Esophagus muscularis mucosa (tissue), 4 donors: ENCODE results near the gene SLC26A2. TPM values are rescaled to one million over a fixed set of nuclear protein-coding genes. Genes with fewer than 3 reads are reported as not detected.

ENCODE experiments used
- DNase-seq: peaks from one replicate; pipeline ENCODE4 v3.0.0-alpha.2; 2017; ENCODE audit errors: extremely low spot score
- H3K27ac ChIP-seq, 4 donors: fragments of 200-600 bp; sonication (generic); replicated peaks in 1 of 4; 1 replicate in 3 of 4; 2 replicates in 1 of 4; pipeline ENCODE4 v1.5.1; 2016 to 2019; ENCODE audit warnings: mild to moderate bottlenecking in 1 of 4
- H3K27me3 ChIP-seq, 4 donors: fragments of 200-600 bp; sonication (generic); one replicate each; pipeline versions ENCODE4 v1.5.1 to v1.6.0; 2016 to 2019
- H3K36me3 ChIP-seq, 4 donors: fragments of 200-600 bp; sonication (generic); one replicate each; pipeline ENCODE4 v1.5.1; 2016 to 2019
- H3K4me1 ChIP-seq, 4 donors: fragments of 200-600 bp; sonication (generic); one replicate each; pipeline ENCODE4 v1.5.1; 2016 to 2019
- H3K4me3 ChIP-seq, 4 donors: fragments of 200-600 bp; sonication (generic); 1 replicate in 2 of 4; 2 replicates in 2 of 4; pipeline ENCODE4 v1.5.1; 2016 to 2019; ENCODE audit warnings: mild to moderate bottlenecking in 4 of 4, moderate library complexity in 1 of 4
- H3K9me3 ChIP-seq, 4 donors: fragments of 200-600 bp; sonication (generic); 1 replicate in 3 of 4; 2 replicates in 1 of 4; pipeline ENCODE4 v1.5.1; 2016 to 2019
- EP300 ChIP-seq: sonication (generic); formaldehyde crosslinking; IDR thresholded peaks from one replicate; pipeline ENCODE4 v1.6.1; 2017; ENCODE audit warnings: antibody characterized with exemption
- POLR2A ChIP-seq: fragments of 450-650 bp; IDR thresholded peaks from one replicate; pipeline ENCODE4 v1.6.1; 2017; ENCODE audit warnings: antibody characterized with exemption, moderate library complexity, mild to moderate bottlenecking, low read depth
- POLR2AphosphoS5 ChIP-seq, 2 donors: sonication (generic); formaldehyde crosslinking; IDR thresholded peaks; one replicate each; pipeline ENCODE4 v1.6.1; 2017; ENCODE audit warnings: antibody characterized with exemption in 2 of 2
- WGBS: methylation state at CpG from one replicate; pipeline ENCODE4 v1.1.5; 2018; 5-methylcytosine and 5-hydroxymethylcytosine counted together
- intact Hi-C: fragments of 100-400 bp; cut with DNase I; formaldehyde crosslinking; loops from one replicate; pipeline ENCODE4 v1.15.1; 2023
- total RNA-seq, 4 donors: library from RNA; depleted of rRNA; stranded (reverse); fragments of >200 nt; gene quantifications; one replicate each; pipeline versions ENCODE4 v1.1.0 to v1.2.1, GENCODE V29; 2016
- TF ChIP-seq, protein P1 (sequence below), 3 experiments: fragments of 200-600 bp in 2 of 3; fragments of 450-650 bp in 1 of 3; sonication (generic) in 2 of 3; IDR thresholded peaks; one replicate each; pipeline ENCODE4 v1.5.1; 2017 to 2019; ENCODE audit warnings: antibody characterized with exemption in 3 of 3, mild to moderate bottlenecking in 2 of 3, moderate library complexity in 1 of 3

Gene SLC26A2
- total RNA-seq, 4 donors from 2014 or later, result 7.9 to 9.2 (median 8.0) TPM

- WGBS, result 66% methylated on average over 3 of the region's 3 CpGs
- no peaks in the 10 kb centered on the region for H3K4me1 ChIP-seq
- no peak for DNase-seq
- peaks cover 0 to 46% (median 36%) of the 10 kb centered on the region in 4 donors for H3K36me3 ChIP-seq
- TF ChIP-seq POLR2AphosphoS5 (IDR thresholded peaks at IDR 0.05), result no peak
- no peak for TF ChIP-seq POLR2A
- TF ChIP-seq, protein P1, sequence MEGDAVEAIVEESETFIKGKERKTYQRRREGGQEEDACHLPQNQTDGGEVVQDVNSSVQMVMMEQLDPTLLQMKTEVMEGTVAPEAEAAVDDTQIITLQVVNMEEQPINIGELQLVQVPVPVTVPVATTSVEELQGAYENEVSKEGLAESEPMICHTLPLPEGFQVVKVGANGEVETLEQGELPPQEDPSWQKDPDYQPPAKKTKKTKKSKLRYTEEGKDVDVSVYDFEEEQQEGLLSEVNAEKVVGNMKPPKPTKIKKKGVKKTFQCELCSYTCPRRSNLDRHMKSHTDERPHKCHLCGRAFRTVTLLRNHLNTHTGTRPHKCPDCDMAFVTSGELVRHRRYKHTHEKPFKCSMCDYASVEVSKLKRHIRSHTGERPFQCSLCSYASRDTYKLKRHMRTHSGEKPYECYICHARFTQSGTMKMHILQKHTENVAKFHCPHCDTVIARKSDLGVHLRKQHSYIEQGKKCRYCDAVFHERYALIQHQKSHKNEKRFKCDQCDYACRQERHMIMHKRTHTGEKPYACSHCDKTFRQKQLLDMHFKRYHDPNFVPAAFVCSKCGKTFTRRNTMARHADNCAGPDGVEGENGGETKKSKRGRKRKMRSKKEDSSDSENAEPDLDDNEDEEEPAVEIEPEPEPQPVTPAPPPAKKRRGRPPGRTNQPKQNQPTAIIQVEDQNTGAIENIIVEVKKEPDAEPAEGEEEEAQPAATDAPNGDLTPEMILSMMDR (IDR thresholded peaks at IDR 0.05), result no peak
- no peak for TF ChIP-seq EP300
- intact Hi-C loops, result no loop called here
- no peaks in the 10 kb centered on the region for H3K27me3 ChIP-seq
- no peak overlapping the region for H3K4me3 ChIP-seq
- no peak overlapping the region for H3K27ac ChIP-seq
- H3K9me3 ChIP-seq, result no peaks in the 10 kb centered on the region
Measured at GRCh38 chr5:149981206-149981605, 20.6 kb downstream of the SLC26A2 start.

DNA sequence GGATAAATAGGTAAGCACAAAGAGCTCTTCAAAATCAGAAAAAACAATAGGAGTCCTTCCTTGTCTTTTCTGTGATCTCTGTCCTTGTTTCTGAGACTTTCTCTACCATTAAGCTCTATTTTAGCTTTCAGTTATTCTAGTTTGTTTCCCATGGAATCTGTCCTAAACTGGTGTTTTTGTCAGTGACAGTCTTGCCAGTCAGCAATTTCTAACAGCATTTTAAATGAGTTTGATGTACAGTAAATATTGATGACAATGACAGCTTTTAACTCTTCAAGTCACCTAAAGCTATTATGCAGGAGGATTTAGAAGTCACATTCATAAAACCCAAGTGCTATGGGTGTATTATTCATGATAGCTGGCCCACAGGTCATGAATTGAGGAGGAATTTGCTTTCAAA lies 21.9 kb downstream of the SLC26A2 start:
- TF ChIP-seq EP300 (no peak), POLR2AphosphoS5 (IDR thresholded peaks at IDR 0.05) (no peak), POLR2A (no peak)
- TF ChIP-seq, protein P1 (IDR thresholded peaks at IDR 0.05), result no peak
- Histone ChIP-seq H3K36me3 (peaks cover 0 to 46% (median 33%) of the 10 kb centered on the region in 4 donors), H3K27me3 (no peaks in the 10 kb centered on the region), H3K27ac (no peak overlapping the region), H3K4me3 (no peak overlapping the region), H3K4me1 (no peaks in the 10 kb centered on the region), H3K9me3 (no peaks in the 10 kb centered on the region)
- DNase-seq, result no peak
- intact Hi-C loops, result no loop called here

GRCh38 chr5:149988126-149988525 lies 27.6 kb downstream of the SLC26A2 start:
- Histone ChIP-seq H3K9me3 (no peaks in the 10 kb centered on the region), H3K27me3 (no peaks in the 10 kb centered on the region), H3K36me3 (peaks cover 0 to 4% (median 0%) of the 10 kb centered on the region in 4 donors), H3K4me3 (no peak overlapping the region), H3K4me1 (no peaks in the 10 kb centered on the region), H3K27ac (no peak overlapping the region)
- no peak for DNase-seq
- TF ChIP-seq POLR2A (no peak), POLR2AphosphoS5 (IDR thresholded peaks at IDR 0.05) (no peak), EP300 (no peak)
- TF ChIP-seq, protein P1 (IDR thresholded peaks at IDR 0.05), result no peak
- intact Hi-C loops, result no loop called here
- WGBS, result 78% methylated on average over 5 of the region's 5 CpGs

GRCh38 chr5:149990518-149991376 lies 30.2 kb downstream of the SLC26A2 start:
- Histone ChIP-seq H3K9me3 (no peaks in the 10 kb centered on the region), H3K4me3 (no peak overlapping the region), H3K27ac (no peak overlapping the region), H3K4me1 (peaks cover 0 to 3% (median 0%) of the 10 kb centered on the region in 4 donors), H3K36me3 (peaks cover 5 to 12% (median 11%) of the 10 kb centered on the region in 4 donors), H3K27me3 (no peaks in the 10 kb centered on the region)
- TF ChIP-seq POLR2AphosphoS5 (IDR thresholded peaks at IDR 0.05) (no peak), POLR2A (no peak), EP300 (no peak)
- TF ChIP-seq, protein P1 (IDR thresholded peaks at IDR 0.05), result peak; percentile 87 to 94 (median 94)
- 72% methylated on average over 4 of the region's 4 CpGs for WGBS
- peak; percentile 93 for DNase-seq
- intact Hi-C loops, result loop anchor here (5.0 kb wide), 1 partner anchor 153 kb away; no protein-coding TSS in a partner anchor
